CD4-positive, CD25-positive, alpha-beta regulatory T cell (primary cell): Measurements from ENCODE around the gene COX10. TPM values are rescaled to one million over a fixed set of nuclear protein-coding genes. Genes with fewer than 3 reads are reported as not detected.
"Not testable (repeated sequence)": the region's sequence is repeated elsewhere in the genome, so short reads cannot be mapped to it uniquely, and the experiment has no call there.

Source experiments
- ATAC-seq, 2 donors: fragments of 150-1000 bp; cut with Tn5 transposase; one replicate each; pipeline ENCODE4 v1.10.0; 2021; ENCODE audit warnings: low read depth in 2 of 2, moderate number of reproducible peaks in 2 of 2, moderate library complexity in 1 of 2
- DNase-seq, 3 donors: peaks; one replicate each; pipeline versions ENCODE4 v3.0.0 to v3.0.0-alpha.2; 2012 to 2022; ENCODE audit warnings: mixed read lengths in 1 of 3
- H3K27ac ChIP-seq: one replicate; pipeline ENCODE4 v1.7.0; 2013; ENCODE audit warnings: mild to moderate bottlenecking, low read length; ENCODE audit not compliant: insufficient read depth, poor library complexity, severe bottlenecking
- H3K27me3 ChIP-seq: one replicate; pipeline ENCODE4 v1.7.0; 2013; ENCODE audit warnings: low read length; ENCODE audit not compliant: control insufficient read depth, insufficient read depth
- H3K36me3 ChIP-seq: one replicate; pipeline ENCODE4 v1.7.0; 2013; ENCODE audit warnings: mild to moderate bottlenecking, low read length, moderate library complexity; ENCODE audit not compliant: control insufficient read depth, insufficient read depth
- H3K4me1 ChIP-seq: 2 replicates; pipeline ENCODE4 v1.7.0; 2013; ENCODE audit warnings: mild to moderate bottlenecking, low read length; ENCODE audit not compliant: insufficient read depth, control insufficient read depth, poor library complexity, severe bottlenecking
- H3K4me3 ChIP-seq: one replicate; pipeline ENCODE4 v1.7.0; 2013; ENCODE audit warnings: low read depth, mild to moderate bottlenecking, low read length, moderate library complexity
- H3K9me3 ChIP-seq, 2 experiments: 1 replicate in 1 of 2; 2 replicates in 1 of 2; pipeline ENCODE4 v1.7.0; 2013; ENCODE audit warnings: low read length in 2 of 2, mild to moderate bottlenecking in 1 of 2, moderate library complexity in 1 of 2; ENCODE audit not compliant: control insufficient read depth in 2 of 2
- H3K27ac Mint-ChIP-seq, 3 donors: one replicate each; pipeline ENCODE4 v1.8.0; 2020 to 2022; ENCODE audit warnings: mild to moderate bottlenecking in 3 of 3, mixed read lengths in 3 of 3, moderate library complexity in 2 of 3
- H3K27me3 Mint-ChIP-seq: one replicate; pipeline ENCODE4 v1.8.0; 2022; ENCODE audit warnings: mild to moderate bottlenecking, mixed read lengths
- H3K36me3 Mint-ChIP-seq: one replicate; pipeline ENCODE4 v1.8.0; 2020; ENCODE audit warnings: mixed read lengths
- H3K4me1 Mint-ChIP-seq, 4 donors: one replicate each; pipeline ENCODE4 v1.8.0; 2020 to 2022; ENCODE audit warnings: mixed read lengths in 4 of 4, mild to moderate bottlenecking in 1 of 4
- H3K4me3 Mint-ChIP-seq, 4 donors: one replicate each; pipeline ENCODE4 v1.8.0; 2020 to 2022; ENCODE audit warnings: mild to moderate bottlenecking in 4 of 4, mixed read lengths in 4 of 4, moderate library complexity in 3 of 4
- H3K9me3 Mint-ChIP-seq, 7 donors: one replicate each; pipeline ENCODE4 v1.8.0; 2020 to 2022; ENCODE audit warnings: mixed read lengths in 7 of 7, mild to moderate bottlenecking in 3 of 7, moderate library complexity in 2 of 7
- polyA plus RNA-seq, 4 donors: library from polyadenylated mRNA; unstranded; fragments of 300-500 nt; fragmentation: Illumina TruSeq; gene quantifications; one replicate each; pipeline ENCODE4 v1.2.3, GENCODE V29; 2021
- total RNA-seq: library from RNA; stranded (reverse); gene quantifications from one replicate; pipeline ENCODE4 v1.2.3, GENCODE V29; 2022

COX10 gene
- total RNA-seq (21.6 TPM), polyA plus RNA-seq (10 to 100 TPM; 26.2 to 32.5 (median 28.3) TPM)

- Mint-ChIP-seq H3K9me3 (peaks cover 0 to 3% (median 0%) of the 10 kb centered on the region in 7 donors), H3K27me3 (no peaks in the 10 kb centered on the region), H3K36me3 (peaks cover 6% of the 10 kb centered on the region), H3K4me1 (peaks cover 37 to 72% (median 55%) of the 10 kb centered on the region in 4 donors), H3K27ac (peak within 1 kb of the TSS; percentile 60 to 95 (median 94)), H3K4me3 (peak within 1 kb of the TSS; percentile 95 to 99 (median 98))
- Histone ChIP-seq H3K4me1 (peaks cover 36% of the 10 kb centered on the region), H3K27me3 (no peaks in the 10 kb centered on the region), H3K9me3 (no peaks in the 10 kb centered on the region), H3K36me3 (peaks cover 3% of the 10 kb centered on the region), H3K27ac (peak within 1 kb of the TSS; percentile 75), H3K4me3 (peak within 1 kb of the TSS; percentile 84)
- peak; percentile 81 to 87 (median 83) for DNase-seq
- peak; percentile 96 to 98 for ATAC-seq
These were observed at the start of gene COX10 for GRCh38 chr17:14069251-14070021. Gene COX10, plus strand, starts transcription at chr17:14069504. Its CDS starts 102 bp downstream, at chr17:14069606.

GRCh38 chr17:14021651-14022294 is 47.5 kb upstream of the COX10 start:
- not testable (repeated sequence) for DNase-seq, H3K36me3 ChIP-seq, H3K27ac Mint-ChIP-seq, H3K27me3 Mint-ChIP-seq, H3K4me3 ChIP-seq, H3K9me3 ChIP-seq, H3K9me3 Mint-ChIP-seq, ATAC-seq, H3K27me3 ChIP-seq, H3K4me3 Mint-ChIP-seq, H3K4me1 ChIP-seq, H3K27ac ChIP-seq, H3K36me3 Mint-ChIP-seq
- H3K4me1 Mint-ChIP-seq: peaks cover 13 to 26% (median 20%) of the 10 kb centered on the region in 4 donors

GRCh38 chr17:14029755-14030154 is 39.5 kb upstream of the COX10 start:
- H3K36me3 ChIP-seq: peaks cover 24% of the 10 kb centered on the region
- ATAC-seq: not testable (repeated sequence)

GRCh38 chr17:14032234-14032633 is 37.1 kb upstream of the COX10 start:
- Histone ChIP-seq H3K36me3 (peaks cover 26% of the 10 kb centered on the region), H3K27me3 (no peaks in the 10 kb centered on the region), H3K27ac (no peak overlapping the region), H3K4me3 (no peak overlapping the region), H3K4me1 (peaks cover under 1% of the 10 kb centered on the region), H3K9me3 (no peaks in the 10 kb centered on the region)
- ATAC-seq (no peak), DNase-seq (no peak)
- Mint-ChIP-seq H3K36me3 (peaks cover 37% of the 10 kb centered on the region), H3K4me3 (no peak overlapping the region), H3K4me1 (peaks cover 0 to 25% (median 14%) of the 10 kb centered on the region in 4 donors), H3K27ac (peak overlapping the region in 1 of 3 donors; percentile 63), H3K9me3 (peaks cover 0 to 5% (median 0%) of the 10 kb centered on the region in 7 donors), H3K27me3 (no peaks in the 10 kb centered on the region)

More at GRCh38 chr17:14029755-14030154, 39.5 kb upstream of the COX10 start:
- peaks cover 27% of the 10 kb centered on the region for H3K36me3 Mint-ChIP-seq
- not testable (repeated sequence) for H3K4me3 Mint-ChIP-seq, H3K9me3 Mint-ChIP-seq, DNase-seq, H3K27ac ChIP-seq, H3K27me3 ChIP-seq, H3K9me3 ChIP-seq, H3K4me3 ChIP-seq, H3K27me3 Mint-ChIP-seq, H3K4me1 ChIP-seq, H3K27ac Mint-ChIP-seq
- peaks cover 0 to 12% (median 7%) of the 10 kb centered on the region in 4 donors for H3K4me1 Mint-ChIP-seq

GRCh38 chr17:14033166-14033565 is 36.1 kb upstream of the COX10 start:
- Mint-ChIP-seq H3K27ac (peak overlapping the region in 1 of 3 donors; percentile 53), H3K9me3 (peaks cover 0 to 5% (median 0%) of the 10 kb centered on the region in 7 donors), H3K4me1 (peaks cover 0 to 34% (median 22%) of the 10 kb centered on the region in 4 donors), H3K27me3 (no peaks in the 10 kb centered on the region), H3K36me3 (peaks cover 36% of the 10 kb centered on the region), H3K4me3 (no peak overlapping the region)
- Histone ChIP-seq H3K4me1 (peaks cover 7% of the 10 kb centered on the region), H3K36me3 (peaks cover 26% of the 10 kb centered on the region), H3K9me3 (no peaks in the 10 kb centered on the region), H3K4me3 (no peak overlapping the region), H3K27me3 (no peaks in the 10 kb centered on the region), H3K27ac (no peak overlapping the region)
- no peak for DNase-seq
- no peak for ATAC-seq

- H3K9me3 ChIP-seq: no peaks in the 10 kb centered on the region
- peaks cover 7% of the 10 kb centered on the region for H3K4me1 ChIP-seq
- Mint-ChIP-seq H3K4me3 (no peak overlapping the region), H3K9me3 (peaks cover 0 to 4% (median 0%) of the 10 kb centered on the region in 7 donors), H3K27me3 (no peaks in the 10 kb centered on the region), H3K36me3 (peaks cover 40% of the 10 kb centered on the region), H3K27ac (peak overlapping the region; percentile 55 to 70 (median 57)), H3K4me1 (peaks cover 0 to 42% (median 38%) of the 10 kb centered on the region in 4 donors)
- no peaks in the 10 kb centered on the region for H3K27me3 ChIP-seq
- ATAC-seq (no peak), DNase-seq (peak in 1 of 3 donors; percentile 80)
- no peak overlapping the region for H3K4me3 ChIP-seq
- H3K27ac ChIP-seq: no peak overlapping the region
- H3K36me3 ChIP-seq: peaks cover 18% of the 10 kb centered on the region
These were observed 31.9 kb upstream of the COX10 start for GRCh38 chr17:14037453-14037852.

GRCh38 chr17:14038206-14038605 is 31.1 kb upstream of the COX10 start:
- peaks cover 38% of the 10 kb centered on the region for H3K36me3 Mint-ChIP-seq

More at GRCh38 chr17:14038206-14038605, 31.1 kb upstream of the COX10 start:
- Mint-ChIP-seq H3K4me1 (peaks cover 0 to 44% (median 38%) of the 10 kb centered on the region in 4 donors), H3K9me3 (peaks cover 0 to 4% (median 0%) of the 10 kb centered on the region in 7 donors), H3K27ac (peak overlapping the region; percentile 64 to 88 (median 68)), H3K27me3 (no peaks in the 10 kb centered on the region), H3K4me3 (no peak overlapping the region)
- Histone ChIP-seq H3K9me3 (no peaks in the 10 kb centered on the region), H3K4me3 (no peak overlapping the region), H3K27ac (no peak overlapping the region), H3K4me1 (peaks cover 7% of the 10 kb centered on the region), H3K36me3 (peaks cover 14% of the 10 kb centered on the region), H3K27me3 (no peaks in the 10 kb centered on the region)
- DNase-seq (peak in 1 of 3 donors; percentile 20), ATAC-seq (no peak)
